Hepatocyte (in vitro differentiated cells): ENCODE data around the gene LUZP2. TPM values are rescaled to one million over a fixed set of nuclear protein-coding genes. Genes with fewer than 3 reads are reported as not detected.

Source experiments
- DNase-seq: peaks from one replicate; pipeline ENCODE4 v3.0.0-alpha.2; 2016; ENCODE audit warnings: low spot score
- H2AFZ ChIP-seq: fragments of 200-600 bp; sonication (generic); 2 replicates; pipeline ENCODE4 v1.6.0; 2016; ENCODE audit warnings: antibody characterized with exemption, mild to moderate bottlenecking
- H3K27ac ChIP-seq: fragments of 200-600 bp; sonication (generic); 2 replicates; pipeline ENCODE4 v1.5.1; 2016; ENCODE audit warnings: mild to moderate bottlenecking
- H3K27me3 ChIP-seq: fragments of 200-600 bp; sonication (generic); 2 replicates; pipeline ENCODE4 v1.6.1; 2016
- H3K36me3 ChIP-seq: fragments of 200-600 bp; sonication (generic); replicated peaks from 2 replicates; pipeline ENCODE4 v1.5.1; 2016; ENCODE audit warnings: low read depth; ENCODE audit not compliant: insufficient read depth
- H3K4me1 ChIP-seq: fragments of 200-600 bp; sonication (generic); 2 replicates; pipeline ENCODE4 v1.5.1; 2016; ENCODE audit warnings: mild to moderate bottlenecking, moderate library complexity; ENCODE audit not compliant: insufficient read depth
- H3K4me2 ChIP-seq: fragments of 200-600 bp; sonication (generic); 2 replicates; pipeline ENCODE4 v1.6.0; 2016
- H3K4me3 ChIP-seq: fragments of 200-600 bp; sonication (generic); 2 replicates; pipeline ENCODE4 v1.5.1; 2016; ENCODE audit warnings: mild to moderate bottlenecking
- H3K79me2 ChIP-seq: fragments of 200-600 bp; sonication (generic); 2 replicates; pipeline ENCODE4 v1.6.0; 2017; ENCODE audit warnings: mild to moderate bottlenecking
- H3K9me2 ChIP-seq: fragments of 200-600 bp; sonication (generic); replicated peaks from 2 replicates; pipeline ENCODE4 v1.6.0; 2017; ENCODE audit warnings: mild to moderate bottlenecking; ENCODE audit not compliant: insufficient read depth
- H3K9me3 ChIP-seq: fragments of 200-600 bp; sonication (generic); 2 replicates; pipeline ENCODE4 v1.5.1; 2016; ENCODE audit warnings: low read depth, mild to moderate bottlenecking
- H4K20me1 ChIP-seq: fragments of 200-600 bp; sonication (generic); 2 replicates; pipeline ENCODE4 v1.6.0; 2016; ENCODE audit warnings: mild to moderate bottlenecking; ENCODE audit not compliant: insufficient read depth, poor library complexity, severe bottlenecking
- EZH2 ChIP-seq: fragments of 200-600 bp; sonication (generic); IDR thresholded peaks from 2 replicates; pipeline ENCODE4 v1.6.1; 2016; ENCODE audit warnings: antibody characterized with exemption, mild to moderate bottlenecking, borderline replicate concordance
- EZH2phosphoT487 ChIP-seq: fragments of 200-600 bp; sonication (generic); IDR thresholded peaks from one replicate; pipeline ENCODE4 v1.6.1; 2018; ENCODE audit warnings: antibody characterized with exemption, mild to moderate bottlenecking, low read depth, moderate library complexity; ENCODE audit not compliant: unreplicated experiment, severe bottlenecking
- WGBS: methylation state at CpG from one replicate; pipeline ENCODE4 v1.1.6; 2016; ENCODE audit warnings: low lambda C conversion rate; ENCODE audit errors: missing lambda C conversion rate; 5-methylcytosine and 5-hydroxymethylcytosine counted together
- polyA plus RNA-seq: library from polyadenylated mRNA; unstranded; fragments of >200 nt; fragmentation: Nextera tagmentation; extraction: Ambion mirVana; gene quantifications from 2 replicates; pipeline ENCODE4 v1.2.1, GENCODE V29; 2016
- total RNA-seq: library from RNA; depleted of rRNA; stranded (reverse); fragments of >200 nt; gene quantifications from 2 replicates; pipeline ENCODE4 v1.2.3, GENCODE V29; 2014
- TF ChIP-seq, protein P1 (sequence below): fragments of 200-600 bp; sonication (generic); IDR thresholded peaks from 2 replicates; pipeline ENCODE4 v1.5.1; 2016; ENCODE audit warnings: antibody characterized with exemption, mild to moderate bottlenecking; ENCODE audit not compliant: poor library complexity

Gene LUZP2
- total and polyA plus RNA-seq, 2 experiments from 2014 or later = 2.2 to 7.9 TPM

DNA sequence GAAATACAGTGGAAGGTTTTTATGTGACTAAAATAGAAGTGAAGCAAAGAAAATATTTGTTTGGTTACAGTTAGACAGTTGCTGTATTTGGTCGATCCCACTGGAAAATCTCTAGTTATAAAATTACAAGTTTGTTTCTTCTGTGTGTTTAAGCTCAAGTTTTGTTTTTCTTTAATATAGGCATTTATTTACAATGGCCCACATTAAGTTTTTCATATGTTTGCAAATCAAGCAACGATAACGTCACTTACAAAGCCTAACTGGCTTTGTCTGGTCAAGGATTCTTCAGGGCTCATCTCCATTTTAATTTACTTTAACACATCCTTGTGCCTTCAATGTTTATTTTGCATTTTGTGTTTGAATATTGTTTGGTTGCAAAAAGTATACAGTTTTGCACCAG is 270.6 kb downstream of the LUZP2 start:
- Histone ChIP-seq H3K4me2 (no peak overlapping the region), H3K9me2 (no peaks in the 10 kb centered on the region), H3K27me3 (no peaks in the 10 kb centered on the region), H3K36me3 (no peaks in the 10 kb centered on the region), H3K4me3 (no peak overlapping the region), H4K20me1 (no peaks in the 10 kb centered on the region), H2AFZ (no peak overlapping the region), H3K79me2 (no peaks in the 10 kb centered on the region), H3K27ac (no peak overlapping the region), H3K4me1 (no peaks in the 10 kb centered on the region), H3K9me3 (no peaks in the 10 kb centered on the region)
- WGBS = 93% methylated on average over 3 of the region's 3 CpGs
- no peak for DNase-seq
- TF ChIP-seq, protein P1, sequence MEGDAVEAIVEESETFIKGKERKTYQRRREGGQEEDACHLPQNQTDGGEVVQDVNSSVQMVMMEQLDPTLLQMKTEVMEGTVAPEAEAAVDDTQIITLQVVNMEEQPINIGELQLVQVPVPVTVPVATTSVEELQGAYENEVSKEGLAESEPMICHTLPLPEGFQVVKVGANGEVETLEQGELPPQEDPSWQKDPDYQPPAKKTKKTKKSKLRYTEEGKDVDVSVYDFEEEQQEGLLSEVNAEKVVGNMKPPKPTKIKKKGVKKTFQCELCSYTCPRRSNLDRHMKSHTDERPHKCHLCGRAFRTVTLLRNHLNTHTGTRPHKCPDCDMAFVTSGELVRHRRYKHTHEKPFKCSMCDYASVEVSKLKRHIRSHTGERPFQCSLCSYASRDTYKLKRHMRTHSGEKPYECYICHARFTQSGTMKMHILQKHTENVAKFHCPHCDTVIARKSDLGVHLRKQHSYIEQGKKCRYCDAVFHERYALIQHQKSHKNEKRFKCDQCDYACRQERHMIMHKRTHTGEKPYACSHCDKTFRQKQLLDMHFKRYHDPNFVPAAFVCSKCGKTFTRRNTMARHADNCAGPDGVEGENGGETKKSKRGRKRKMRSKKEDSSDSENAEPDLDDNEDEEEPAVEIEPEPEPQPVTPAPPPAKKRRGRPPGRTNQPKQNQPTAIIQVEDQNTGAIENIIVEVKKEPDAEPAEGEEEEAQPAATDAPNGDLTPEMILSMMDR = no peak
- TF ChIP-seq EZH2phosphoT487 (no peak), EZH2 (no peak)

DNA sequence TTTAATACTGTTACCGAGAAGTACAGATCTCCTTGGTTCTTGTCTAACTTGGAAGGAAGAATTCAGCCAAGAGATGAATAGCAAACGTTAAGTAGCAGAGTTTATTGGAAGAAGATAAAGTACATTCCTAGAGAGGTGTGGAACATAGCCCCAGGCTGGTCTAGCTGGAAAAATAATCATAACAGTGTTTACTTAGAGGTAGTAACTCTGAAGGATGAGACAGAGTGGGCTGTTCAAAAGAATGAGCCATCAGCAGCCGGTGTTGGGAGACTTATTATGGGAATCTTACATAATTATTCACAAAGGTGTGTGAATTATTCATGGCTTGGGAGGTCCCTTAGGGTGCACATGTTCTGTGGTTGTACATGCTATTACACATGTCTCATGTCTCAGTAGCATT is 276.5 kb downstream of the LUZP2 start:
- no peak for DNase-seq
- Histone ChIP-seq H3K36me3 (no peaks in the 10 kb centered on the region), H4K20me1 (no peaks in the 10 kb centered on the region), H3K27ac (no peak overlapping the region), H3K27me3 (no peaks in the 10 kb centered on the region), H3K9me2 (no peaks in the 10 kb centered on the region), H2AFZ (no peak overlapping the region), H3K4me3 (no peak overlapping the region), H3K4me1 (no peaks in the 10 kb centered on the region), H3K4me2 (no peak overlapping the region), H3K79me2 (no peaks in the 10 kb centered on the region), H3K9me3 (no peaks in the 10 kb centered on the region)
- 85% methylated on average over 3 of the region's 3 CpGs for WGBS
- TF ChIP-seq, protein P1 = no peak
- no peak for TF ChIP-seq EZH2phosphoT487
- TF ChIP-seq EZH2 = no peak

DNA sequence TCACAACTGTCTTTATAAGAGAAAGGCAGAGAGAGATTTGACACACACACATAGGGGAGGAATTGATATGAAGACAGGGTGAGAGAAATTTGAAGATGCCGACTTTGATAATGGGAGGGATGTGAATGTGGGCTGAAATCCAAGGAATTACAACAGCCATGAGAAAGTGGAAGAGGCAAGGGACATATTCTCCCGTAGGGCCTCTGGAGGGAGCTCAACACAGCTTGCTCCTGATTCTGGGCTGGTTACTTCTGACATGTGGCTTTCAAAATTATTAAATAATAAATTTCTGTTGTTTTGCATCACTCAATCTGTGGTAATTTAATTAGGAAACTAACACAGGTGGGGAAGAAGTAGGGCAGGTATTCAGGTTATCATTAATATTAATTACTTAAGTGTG is 282.9 kb downstream of the LUZP2 start:
- no peaks in the 10 kb centered on the region for H3K36me3 ChIP-seq
- TF ChIP-seq EZH2phosphoT487 (no peak), EZH2 (no peak)
- TF ChIP-seq, protein P1 = peak; percentile 25
- H3K27ac ChIP-seq = no peak overlapping the region
- no peak overlapping the region for H2AFZ ChIP-seq
- H4K20me1 ChIP-seq = no peaks in the 10 kb centered on the region
- no peak overlapping the region for H3K4me2 ChIP-seq
- no peak for DNase-seq
- H3K4me3 ChIP-seq = no peak overlapping the region
- no peaks in the 10 kb centered on the region for H3K4me1 ChIP-seq
- H3K9me3 ChIP-seq = no peaks in the 10 kb centered on the region
- H3K79me2 ChIP-seq = no peaks in the 10 kb centered on the region
- H3K9me2 ChIP-seq = no peaks in the 10 kb centered on the region
- H3K27me3 ChIP-seq = no peaks in the 10 kb centered on the region
- WGBS = 57% methylated on average over 2 of the region's 2 CpGs

DNA sequence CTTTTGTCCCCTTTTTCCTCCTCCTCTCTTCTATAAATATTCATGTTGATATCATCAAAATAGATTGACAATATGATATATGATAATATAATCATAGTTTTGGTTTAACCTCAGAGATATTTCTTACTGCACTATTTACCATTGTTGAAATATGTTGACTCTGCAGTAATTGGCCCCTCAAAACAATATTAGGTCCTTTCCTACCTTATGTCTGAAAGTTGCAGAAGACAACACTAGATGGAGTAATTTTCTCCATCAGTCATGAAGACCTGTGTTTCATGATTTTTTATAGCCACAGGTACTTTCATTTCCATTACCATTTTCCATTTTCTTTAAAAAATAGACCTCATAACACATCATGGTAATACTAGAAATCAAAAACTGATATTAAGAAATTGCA is 284.4 kb downstream of the LUZP2 start:
- Histone ChIP-seq H3K36me3 (no peaks in the 10 kb centered on the region), H3K9me2 (no peaks in the 10 kb centered on the region), H2AFZ (no peak overlapping the region), H3K27me3 (no peaks in the 10 kb centered on the region), H3K4me2 (no peak overlapping the region), H3K9me3 (no peaks in the 10 kb centered on the region), H3K4me3 (no peak overlapping the region), H3K27ac (no peak overlapping the region), H3K79me2 (no peaks in the 10 kb centered on the region), H3K4me1 (no peaks in the 10 kb centered on the region), H4K20me1 (no peaks in the 10 kb centered on the region)
- DNase-seq = no peak
- TF ChIP-seq EZH2 = no peak
- TF ChIP-seq, protein P1 = no peak
- no peak for TF ChIP-seq EZH2phosphoT487
